HCT116 (cell line): ENCODE data around the gene TMEM156. TPM values are rescaled to one million over a fixed set of nuclear protein-coding genes. Genes with fewer than 3 reads are reported as not detected.
A peak's percentile ranks its signal among the peaks of the same experiment; 100 is the strongest.

Experiments used
- ATAC-seq: fragments of 200-7000 bp; cut with Tn5 transposase; 2 replicates; pipeline ENCODE4 v1.9.1; 2020; ENCODE audit warnings: mild to moderate bottlenecking, moderate library complexity
- BruUV-seq: library from RNA; stranded (reverse); fragments of 400-500 nt; replicated peaks from 2 replicates; lab custom pipeline; 2021; lab: Mats Ljungman, UMichigan
- CTCF ChIA-PET: fragments of 300-600 bp; sonication (Branson Sonifier 250); formaldehyde crosslinking; loops from one replicate; lab custom pipeline; 2021; ENCODE audit warnings: antibody characterized with exemption; lab: Charles Lee
- POLR2A ChIA-PET: fragments of 300-600, 350-600 bp; sonication (Branson Sonifier 250); formaldehyde crosslinking; loops from one replicate; lab custom pipeline; 2021; ENCODE audit warnings: antibody characterized with exemption; lab: Charles Lee
- RAD21 ChIA-PET, 2 experiments: fragments of 300-600 bp; sonication (Branson Sonifier 250); formaldehyde crosslinking; loops; one replicate each; lab custom pipeline; 2023; ENCODE audit warnings: low total read pairs in 2 of 2; ENCODE audit not compliant: uncharacterized antibody in 2 of 2, unreplicated experiment in 2 of 2, low non-redundant PET in 1 of 2; lab: Charles Lee
- DNase-seq: peaks from one replicate; pipeline ENCODE4 v3.0.0-alpha.2; 2010; ENCODE audit warnings: low read depth, low spot score
- H2AFZ ChIP-seq: fragments of 200-600 bp; shearing (Covaris generic), sonication (generic); 2 replicates; pipeline ENCODE4 v1.6.1; 2017; ENCODE audit warnings: low read depth, mixed run types, mixed read lengths, antibody characterized with exemption, low read length; ENCODE audit not compliant: poor library complexity, severe bottlenecking
- H3K27ac ChIP-seq: 2 replicates; pipeline ENCODE4 v1.5.1; 2012; ENCODE audit warnings: low read depth, low read length
- H3K27me3 ChIP-seq: fragments of 200-600 bp; sonication (generic); 2 replicates; pipeline ENCODE4 v1.6.1; 2016; ENCODE audit warnings: mixed run types, low read length, mixed read lengths; ENCODE audit not compliant: insufficient read depth
- H3K36me3 ChIP-seq, 2 experiments: fragments of 200-500 bp in 1 of 2; fragments of 200-600 bp in 1 of 2; sonication (Bioruptor generic) in 1 of 2; sonication (generic) in 1 of 2; 2 replicates each; pipeline versions ENCODE4 v1.5.1 to v1.6.1; 2014 to 2016; ENCODE audit warnings: low read length in 2 of 2, inconsistent platforms in 1 of 2, mixed read lengths in 1 of 2, mixed run types in 1 of 2; ENCODE audit not compliant: insufficient read depth in 2 of 2, control insufficient read depth in 1 of 2
- H3K4me1 ChIP-seq, 2 experiments: fragments of 200-600 bp in 1 of 2; sonication (generic) in 1 of 2; 2 replicates each; pipeline versions ENCODE4 v1.5.1 to v1.6.1; 2012 to 2017; ENCODE audit warnings: low read length in 2 of 2, inconsistent platforms in 1 of 2, mild to moderate bottlenecking in 1 of 2, mixed read lengths in 1 of 2, mixed run types in 1 of 2, moderate library complexity in 1 of 2; ENCODE audit not compliant: insufficient read depth in 2 of 2, control insufficient read depth in 1 of 2
- H3K4me2 ChIP-seq: fragments of 200-600 bp; sonication (generic); 2 replicates; pipeline ENCODE4 v1.6.1; 2017; ENCODE audit warnings: mixed run types, low read length, mixed read lengths
- H3K4me3 ChIP-seq, 2 experiments: fragments of 200-600 bp in 1 of 2; sonication (generic) in 1 of 2; replicated peaks in 1 of 2; 2 replicates each; pipeline ENCODE4 v1.5.1; 2011 to 2016; ENCODE audit warnings: low read length in 2 of 2, control low read depth in 1 of 2, low read depth in 1 of 2, mild to moderate bottlenecking in 1 of 2, mixed read lengths in 1 of 2, mixed run types in 1 of 2
- H3K79me2 ChIP-seq: fragments of 200-600 bp; sonication (generic); 2 replicates; pipeline ENCODE4 v1.6.1; 2017; ENCODE audit warnings: mild to moderate bottlenecking, mixed run types, low read length, moderate library complexity, mixed read lengths; ENCODE audit not compliant: insufficient read depth
- H3K9ac ChIP-seq: fragments of 200-600 bp; sonication (generic); 2 replicates; pipeline ENCODE4 v1.6.1; 2016; ENCODE audit warnings: low read length, mixed read lengths
- H3K9me2 ChIP-seq: fragments of 200-600 bp; sonication (generic), shearing (Covaris generic); 2 replicates; pipeline ENCODE4 v1.6.1; 2017; ENCODE audit warnings: mixed run types, mild to moderate bottlenecking, moderate library complexity; ENCODE audit not compliant: insufficient read depth
- H3K9me3 ChIP-seq, 2 experiments: fragments of 200-500 bp in 1 of 2; fragments of 200-600 bp in 1 of 2; sonication (Bioruptor generic) in 1 of 2; sonication (generic) in 1 of 2; 2 replicates each; pipeline ENCODE4 v1.6.1; 2014 to 2017; ENCODE audit warnings: low read length in 2 of 2, mixed read lengths in 2 of 2, inconsistent platforms in 1 of 2, low read depth in 1 of 2, mild to moderate bottlenecking in 1 of 2, mixed run types in 1 of 2, moderate library complexity in 1 of 2; ENCODE audit not compliant: control insufficient read depth in 1 of 2, insufficient read depth in 1 of 2
- H4K20me1 ChIP-seq: fragments of 200-600 bp; sonication (generic), shearing (Covaris generic); 2 replicates; pipeline ENCODE4 v1.6.1; 2017; ENCODE audit warnings: mixed run types, mild to moderate bottlenecking, moderate library complexity; ENCODE audit not compliant: insufficient read depth
- EGR1 ChIP-seq: IDR thresholded peaks from 2 replicates; pipeline ENCODE4 v1.6.1; 2012; ENCODE audit warnings: low read depth
- REST ChIP-seq: IDR thresholded peaks from 2 replicates; pipeline ENCODE4 v1.6.1; 2012; ENCODE audit warnings: low read depth
- ZFX ChIP-seq: fragments of 450-650 bp; IDR thresholded peaks from 2 replicates; pipeline ENCODE4 v1.6.1; 2017
- intact Hi-C: fragments of 100-400 bp; cut with micrococcal nuclease; formaldehyde crosslinking; loops from 2 replicates; pipeline ENCODE4 v1.10.0; 2022
- total RNA-seq: library from RNA; stranded (reverse); gene quantifications from one replicate; pipeline ENCODE4 v1.2.1, GENCODE V29; 2021; ENCODE audit not compliant: unreplicated experiment

The TMEM156 gene
- total RNA-seq, 1 experiment from 2014 or later: 0.22 TPM

- BruUV-seq: no TSS peak
- H4K20me1 ChIP-seq: no peaks in the 10 kb centered on the region
- intact Hi-C loops: no loop called here
- ChIA-PET CTCF (interaction anchor here (1.0 kb wide), 1 partner anchor 286 kb away, joined by 3 read pairs; no protein-coding TSS in a partner anchor), RAD21 (no interaction called here), POLR2A (interaction anchor here (1.3 to 1.5 kb wide), 2 partner anchors 15 to 19 kb away, joined by 4 read pairs; no protein-coding TSS in a partner anchor)
- peak overlapping the region; percentile 59 to 66 for H3K4me3 ChIP-seq
- no peaks in the 10 kb centered on the region for H3K36me3 ChIP-seq
- H3K9me2 ChIP-seq: no peaks in the 10 kb centered on the region
- H2AFZ ChIP-seq: no peak overlapping the region
- peaks cover 21 to 27% of the 10 kb centered on the region in 2 experiments for H3K4me1 ChIP-seq
- H3K27ac ChIP-seq: peak overlapping the region; percentile 65
- H3K9ac ChIP-seq: peak overlapping the region; percentile 62
- no peak for DNase-seq
- H3K9me3 ChIP-seq: no peaks in the 10 kb centered on the region
- H3K27me3 ChIP-seq: no peaks in the 10 kb centered on the region
- peak; percentile 68 for ATAC-seq
- H3K79me2 ChIP-seq: no peaks in the 10 kb centered on the region
- TF ChIP-seq ZFX (peak; percentile 76), EGR1 (0 out of 2 replicates have a peak, but pooled peaks have one; percentile 7), REST (no peak)
- H3K4me2 ChIP-seq: peak overlapping the region; percentile 88
Observed at GRCh38 chr4:39044956-39045826, 13.0 kb upstream of the TMEM156 start.
